Measurements from ENCODE around the gene SBF2.

The SBF2 gene

DNA sequence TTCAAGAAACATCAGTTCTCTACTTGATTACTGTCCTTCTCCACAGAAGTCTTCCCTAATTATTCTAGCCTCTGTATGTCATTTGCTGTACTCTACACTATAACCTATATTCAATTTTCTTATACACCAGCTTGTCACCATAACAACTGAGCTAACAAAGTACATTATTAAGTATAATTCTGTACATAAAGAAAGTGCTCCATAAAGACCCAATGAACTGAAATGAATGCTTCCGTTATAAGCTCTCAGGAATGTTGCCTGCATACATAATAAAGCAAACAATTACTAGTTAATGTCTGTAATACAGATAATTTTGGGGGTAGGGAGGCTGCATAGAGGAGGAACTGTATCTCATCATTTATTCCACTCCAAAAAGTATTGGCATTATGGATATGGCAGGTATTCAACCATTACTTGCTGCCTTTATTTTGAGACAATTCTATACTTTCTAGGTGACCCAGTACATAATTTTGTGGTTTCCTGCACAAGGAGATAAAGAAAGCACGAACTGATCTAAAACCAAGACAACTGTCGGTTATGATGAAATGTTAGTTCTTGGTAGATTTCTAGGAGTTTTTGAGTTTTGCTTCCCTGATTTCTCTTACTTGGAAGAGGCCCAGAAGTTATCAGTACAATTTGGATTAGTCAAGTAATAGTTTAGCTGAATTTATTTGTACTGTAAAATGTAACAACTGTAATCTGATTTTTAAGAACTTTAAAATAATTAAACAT is 202.5 kb downstream of the SBF2 start:
- TF ChIP-seq FOXP2 (optimal IDR thresholded peaks at IDR 0.05; ENCODE audit: borderline replicate concordance, extremely low read depth, extremely low read length, insufficient read depth) (no peak), POLR2AphosphoS5 (IDR thresholded peaks at IDR 0.05; ENCODE audit: low read depth, low read length) (no peak), TAF1 (IDR thresholded peaks at IDR 0.05; ENCODE audit: borderline replicate concordance, insufficient read depth, low read length) (no peak), SIN3A (IDR thresholded peaks at IDR 0.05; ENCODE audit: borderline replicate concordance, insufficient read depth, low read length) (no peak), REST (IDR thresholded peaks at IDR 0.05; ENCODE audit: insufficient read depth in 1 of 2, low read depth in 2 of 2, low read length in 2 of 2) (no peak)

GRCh38 chr11:10087186-10087922 is 206.7 kb downstream of the SBF2 start:
- no peak for TF ChIP-seq SIN3A (IDR thresholded peaks at IDR 0.05; ENCODE audit: borderline replicate concordance, insufficient read depth, low read length)
- no peak for TF ChIP-seq POLR2AphosphoS5 (IDR thresholded peaks at IDR 0.05; ENCODE audit: low read depth, low read length)
- TF ChIP-seq FOXP2 (optimal IDR thresholded peaks at IDR 0.05; ENCODE audit: borderline replicate concordance, extremely low read depth, extremely low read length, insufficient read depth): no peak
- TF ChIP-seq TAF1 (IDR thresholded peaks at IDR 0.05; ENCODE audit: borderline replicate concordance, insufficient read depth, low read length): no peak
- no peak for TF ChIP-seq REST (IDR thresholded peaks at IDR 0.05; ENCODE audit: insufficient read depth in 1 of 2, low read depth in 2 of 2, low read length in 2 of 2)

GRCh38 chr11:10080138-10080537 is 213.9 kb downstream of the SBF2 start:
- no peak for TF ChIP-seq SIN3A (IDR thresholded peaks at IDR 0.05; ENCODE audit: borderline replicate concordance, insufficient read depth, low read length)
- TF ChIP-seq REST (IDR thresholded peaks at IDR 0.05; ENCODE audit: insufficient read depth in 1 of 2, low read depth in 2 of 2, low read length in 2 of 2): no peak
- no peak for TF ChIP-seq FOXP2 (optimal IDR thresholded peaks at IDR 0.05; ENCODE audit: borderline replicate concordance, extremely low read depth, extremely low read length, insufficient read depth)
- TF ChIP-seq POLR2AphosphoS5 (IDR thresholded peaks at IDR 0.05; ENCODE audit: low read depth, low read length): no peak
- TF ChIP-seq TAF1 (IDR thresholded peaks at IDR 0.05; ENCODE audit: borderline replicate concordance, insufficient read depth, low read length): no peak

- TF ChIP-seq FOXP2 (optimal IDR thresholded peaks at IDR 0.05; ENCODE audit: borderline replicate concordance, extremely low read depth, extremely low read length, insufficient read depth) (no peak), TAF1 (IDR thresholded peaks at IDR 0.05; ENCODE audit: borderline replicate concordance, insufficient read depth, low read length) (no peak), POLR2AphosphoS5 (IDR thresholded peaks at IDR 0.05; ENCODE audit: low read depth, low read length) (no peak), REST (IDR thresholded peaks at IDR 0.05; ENCODE audit: insufficient read depth in 1 of 2, low read depth in 2 of 2, low read length in 2 of 2) (no peak), SIN3A (IDR thresholded peaks at IDR 0.05; ENCODE audit: borderline replicate concordance, insufficient read depth, low read length) (no peak)
Observed at GRCh38 chr11:10076458-10077141, 217.4 kb downstream of the SBF2 start.

All from PFSK-1 (cell line).